Measurements from ENCODE around the gene HMOX2.

- no peak for TF ChIP-seq CTCF (IDR thresholded peaks at IDR 0.05; ENCODE audit: low read depth, low read length)
- no peak for TF ChIP-seq MAX (IDR thresholded peaks at IDR 0.05; ENCODE audit: low read depth, low read length)
- TF ChIP-seq POLR2A (IDR thresholded peaks at IDR 0.05; ENCODE audit: extremely low read depth, insufficient read length), result no peak
These were observed 11.8 kb downstream of the HMOX2 start for GRCh38 chr16:4487955-4488498.

Measured in NB4 (cell line).